CD4-positive, alpha-beta T cell (primary cell): ENCODE measurements around the gene BCL11B. TPM values are rescaled to one million over a fixed set of nuclear protein-coding genes. Genes with fewer than 3 reads are reported as not detected.

Experiments
- ATAC-seq: fragments of 200-7000 bp; cut with Tn5 transposase; one replicate; pipeline ENCODE4 v1.10.0; 2022; ENCODE audit warnings: mild to moderate bottlenecking; ENCODE audit not compliant: poor library complexity
- CTCF ChIA-PET: fragments of 350-600 bp; sonication (Branson Sonifier 250); formaldehyde crosslinking; loops from one replicate; lab custom pipeline; 2021; ENCODE audit warnings: antibody characterized with exemption, inconsistent platforms; lab: Charles Lee
- POLR2A ChIA-PET: fragments of 350-600 bp; sonication (Branson Sonifier 250); formaldehyde crosslinking; loops from one replicate; lab custom pipeline; 2021; ENCODE audit warnings: antibody characterized with exemption, inconsistent platforms; lab: Charles Lee
- DNase-seq, 14 experiments: peaks; one replicate each; pipeline ENCODE4 v3.0.0-alpha.2; 2013 to 2020; ENCODE audit warnings: mixed read lengths in 2 of 14
- H3K27ac ChIP-seq, 2 donors: one replicate each; pipeline versions ENCODE4 v1.5.1 to v1.7.0; 2013; ENCODE audit warnings: low read length in 2 of 2, low read depth in 1 of 2, mild to moderate bottlenecking in 1 of 2
- H3K27me3 ChIP-seq, 2 experiments: 1 replicate in 1 of 2; 2 replicates in 1 of 2; pipeline versions ENCODE4 v1.6.1 to v1.7.0; 2013; ENCODE audit warnings: low read length in 2 of 2, control low read depth in 1 of 2, mild to moderate bottlenecking in 1 of 2, moderate library complexity in 1 of 2; ENCODE audit not compliant: insufficient read depth in 2 of 2, control insufficient read depth in 1 of 2
- H3K36me3 ChIP-seq: one replicate; pipeline ENCODE4 v1.6.1; 2013; ENCODE audit warnings: low read length, control low read depth; ENCODE audit not compliant: insufficient read depth
- H3K4me1 ChIP-seq: one replicate; pipeline ENCODE4 v1.6.1; 2013; ENCODE audit warnings: low read length, control low read depth; ENCODE audit not compliant: insufficient read depth
- H3K4me3 ChIP-seq: one replicate; pipeline ENCODE4 v1.5.1; 2013; ENCODE audit warnings: mild to moderate bottlenecking, low read length, moderate library complexity
- H3K9me3 ChIP-seq, 2 experiments: 1 replicate in 1 of 2; 2 replicates in 1 of 2; pipeline versions ENCODE4 v1.6.1 to v1.7.0; 2013; ENCODE audit warnings: low read length in 2 of 2, mild to moderate bottlenecking in 2 of 2, control low read depth in 1 of 2, moderate library complexity in 1 of 2; ENCODE audit not compliant: control insufficient read depth in 1 of 2, insufficient read depth in 1 of 2
- H3K27ac Mint-ChIP-seq: one replicate; pipeline ENCODE4 v1.8.0; 2020; ENCODE audit warnings: mixed read lengths
- H3K27me3 Mint-ChIP-seq: one replicate; pipeline ENCODE4 v1.8.0; 2021; ENCODE audit warnings: mixed read lengths
- H3K36me3 Mint-ChIP-seq: one replicate; pipeline ENCODE4 v1.8.0; 2021; ENCODE audit warnings: low read depth, mixed read lengths
- H3K4me1 Mint-ChIP-seq: one replicate; pipeline ENCODE4 v1.8.0; 2021; ENCODE audit warnings: low read depth, mixed read lengths
- H3K4me3 Mint-ChIP-seq: one replicate; pipeline ENCODE4 v1.8.0; 2020; ENCODE audit warnings: mild to moderate bottlenecking, mixed read lengths
- H3K9me3 Mint-ChIP-seq: one replicate; pipeline ENCODE4 v1.8.0; 2020; ENCODE audit warnings: mixed read lengths
- intact Hi-C, 2 experiments: fragments of 100-400 bp; cut with DNase I in 1 of 2; cut with micrococcal nuclease in 1 of 2; formaldehyde crosslinking; loops; one replicate each; pipeline versions ENCODE4 v1.15.1 to v1.9.0; 2023 to 2025; cut with DNase I, micrococcal nuclease
- total RNA-seq, 174 experiments: library from RNA in 2 of 174; stranded (reverse) in 2 of 174; gene quantifications; one replicate each; pipeline ENCODE4 v1.2.3 and lab custom pipeline; 2021 to 2026
- TF ChIP-seq, protein P1 (sequence below): fragments of 200-600 bp; IDR thresholded peaks from one replicate; pipeline ENCODE4 v1.8.0; 2022; ENCODE audit warnings: antibody characterized with exemption, mild to moderate bottlenecking

Gene BCL11B
- total RNA-seq, 2 experiments from 2014 or later = 244 to 254 TPM

- DNase-seq = peak in 2 of 14 experiments; percentile 45 to 57
- Mint-ChIP-seq H3K27me3 (no peaks in the 10 kb centered on the region), H3K36me3 (peaks cover 97% of the 10 kb centered on the region), H3K4me1 (peaks cover 97% of the 10 kb centered on the region), H3K4me3 (peak overlapping the region; percentile 83), H3K27ac (peak overlapping the region; percentile 95), H3K9me3 (no peaks in the 10 kb centered on the region)
- ATAC-seq = no peak
- Histone ChIP-seq H3K27ac (peak overlapping the region; percentile 68 to 97), H3K9me3 (no peaks in the 10 kb centered on the region), H3K27me3 (no peaks in the 10 kb centered on the region), H3K4me3 (no peak overlapping the region), H3K4me1 (peaks cover 97% of the 10 kb centered on the region), H3K36me3 (peaks cover 92% of the 10 kb centered on the region)
- TF ChIP-seq, protein P1, sequence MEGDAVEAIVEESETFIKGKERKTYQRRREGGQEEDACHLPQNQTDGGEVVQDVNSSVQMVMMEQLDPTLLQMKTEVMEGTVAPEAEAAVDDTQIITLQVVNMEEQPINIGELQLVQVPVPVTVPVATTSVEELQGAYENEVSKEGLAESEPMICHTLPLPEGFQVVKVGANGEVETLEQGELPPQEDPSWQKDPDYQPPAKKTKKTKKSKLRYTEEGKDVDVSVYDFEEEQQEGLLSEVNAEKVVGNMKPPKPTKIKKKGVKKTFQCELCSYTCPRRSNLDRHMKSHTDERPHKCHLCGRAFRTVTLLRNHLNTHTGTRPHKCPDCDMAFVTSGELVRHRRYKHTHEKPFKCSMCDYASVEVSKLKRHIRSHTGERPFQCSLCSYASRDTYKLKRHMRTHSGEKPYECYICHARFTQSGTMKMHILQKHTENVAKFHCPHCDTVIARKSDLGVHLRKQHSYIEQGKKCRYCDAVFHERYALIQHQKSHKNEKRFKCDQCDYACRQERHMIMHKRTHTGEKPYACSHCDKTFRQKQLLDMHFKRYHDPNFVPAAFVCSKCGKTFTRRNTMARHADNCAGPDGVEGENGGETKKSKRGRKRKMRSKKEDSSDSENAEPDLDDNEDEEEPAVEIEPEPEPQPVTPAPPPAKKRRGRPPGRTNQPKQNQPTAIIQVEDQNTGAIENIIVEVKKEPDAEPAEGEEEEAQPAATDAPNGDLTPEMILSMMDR = no peak
- ChIA-PET CTCF (interaction anchor here (0.9 to 14.7 kb wide), 7 partner anchors 8 to 47 kb away, joined by 3 to 179 read pairs (median 5); partner anchors contain the start of gene BCL11B), POLR2A (interaction anchor here (1.2 to 83.0 kb wide), 3 partner anchors 8 to 1058 kb away, joined by 3 to 4389 read pairs (median 4389); partner anchors contain the start of gene BCL11B)
- intact Hi-C loops = loop anchor here in 1 of 2 experiments (2.0 kb wide), 1 partner anchor 15 kb away; no protein-coding TSS in a partner anchor
Measured at GRCh38 chr14:99225436-99226203, 46.4 kb downstream of the BCL11B start.

GRCh38 chr14:99224948-99225347, 47.0 kb downstream of the BCL11B start:
- CTCF ChIA-PET = interaction anchor here (0.9 to 14.7 kb wide), 8 partner anchors 7 to 1247 kb away, joined by 3 to 179 read pairs (median 4); no protein-coding TSS in a partner anchor
- Mint-ChIP-seq H3K27ac (peak overlapping the region; percentile 95), H3K27me3 (no peaks in the 10 kb centered on the region), H3K4me1 (peaks cover 97% of the 10 kb centered on the region), H3K4me3 (peak overlapping the region; percentile 86), H3K36me3 (peaks cover 97% of the 10 kb centered on the region), H3K9me3 (no peaks in the 10 kb centered on the region)
- Histone ChIP-seq H3K36me3 (peaks cover 95% of the 10 kb centered on the region), H3K27ac (peak overlapping the region; percentile 68 to 97), H3K4me1 (peaks cover 97% of the 10 kb centered on the region), H3K27me3 (no peaks in the 10 kb centered on the region), H3K4me3 (no peak overlapping the region), H3K9me3 (no peaks in the 10 kb centered on the region)
- no peak for DNase-seq
- TF ChIP-seq, protein P1 = no peak
- no peak for ATAC-seq
- intact Hi-C loops = no loop called here
- POLR2A ChIA-PET = interaction anchor here (0.7 to 83.0 kb wide), 3 partner anchors 7 to 1500 kb away, joined by 3 to 4389 read pairs (median 4389); partner anchors contain the start of gene BCL11B

- H3K9me3 ChIP-seq = no peaks in the 10 kb centered on the region
- intact Hi-C loops = no loop called here
- Mint-ChIP-seq H3K36me3 (peaks cover 97% of the 10 kb centered on the region), H3K4me3 (peak overlapping the region; percentile 86), H3K9me3 (no peaks in the 10 kb centered on the region), H3K27ac (peak overlapping the region; percentile 95), H3K4me1 (peaks cover 96% of the 10 kb centered on the region), H3K27me3 (no peaks in the 10 kb centered on the region)
- H3K4me1 ChIP-seq = peaks cover 97% of the 10 kb centered on the region
- TF ChIP-seq, protein P1 = no peak
- H3K36me3 ChIP-seq = peaks cover 95% of the 10 kb centered on the region
- H3K4me3 ChIP-seq = no peak overlapping the region
- no peaks in the 10 kb centered on the region for H3K27me3 ChIP-seq
- peak in 2 of 14 experiments; percentile 57 to 63 for DNase-seq
- peak; percentile 8 for ATAC-seq
- peak overlapping the region; percentile 68 to 97 for H3K27ac ChIP-seq
- POLR2A ChIA-PET = interaction anchor here (0.7 to 83.0 kb wide), 3 partner anchors 7 to 1500 kb away, joined by 3 to 4389 read pairs (median 4389); partner anchors contain the start of gene BCL11B
- CTCF ChIA-PET = interaction anchor here (0.9 to 14.7 kb wide), 5 partner anchors 11 to 1246 kb away, joined by 3 to 179 read pairs (median 4); no protein-coding TSS in a partner anchor
Measured at GRCh38 chr14:99224116-99224910, 47.7 kb downstream of the BCL11B start.
